Dedifferentiated amniotic fluid mesenchymal stem cell (primary cell): Measurements from ENCODE around the gene ADK.
"Not testable (repeated sequence)": the region's sequence is repeated elsewhere in the genome, so short reads cannot be mapped to it uniquely, and the experiment has no call there.

Source experiments
- DNase-seq: peaks from one replicate; pipeline ENCODE4 v3.0.0-alpha.2; 2016; ENCODE audit errors: extremely low spot score

Gene ADK

GRCh38 chr10:74344306-74344705 lies 193.3 kb downstream of the ADK start:
- DNase-seq, result no peak

GRCh38 chr10:74347522-74347921 lies 196.5 kb downstream of the ADK start:
- no peak for DNase-seq

- DNase-seq, result not testable (repeated sequence)
Observed at GRCh38 chr10:74353021-74353420, 202.0 kb downstream of the ADK start.

- no peak for DNase-seq
Observed at GRCh38 chr10:74361678-74362077, 210.7 kb downstream of the ADK start.

- no peak for DNase-seq
Observed at GRCh38 chr10:74363727-74364126, 212.7 kb downstream of the ADK start.

GRCh38 chr10:74365109-74365508 lies 214.1 kb downstream of the ADK start:
- no peak for DNase-seq

- no peak for DNase-seq
Observed at GRCh38 chr10:74371696-74372095, 220.7 kb downstream of the ADK start.

- no peak for DNase-seq
Observed at GRCh38 chr10:74373059-74373458, 222.0 kb downstream of the ADK start.

GRCh38 chr10:74377476-74377875 lies 226.5 kb downstream of the ADK start:
- no peak for DNase-seq

- no peak for DNase-seq
Observed at GRCh38 chr10:74379474-74379873, 228.5 kb downstream of the ADK start.

GRCh38 chr10:74380795-74381194 lies 229.8 kb downstream of the ADK start:
- no peak for DNase-seq

- no peak for DNase-seq
Observed at GRCh38 chr10:74381291-74381853, 230.4 kb downstream of the ADK start.

GRCh38 chr10:74382663-74383062 lies 231.6 kb downstream of the ADK start:
- DNase-seq, result no peak

GRCh38 chr10:74383642-74384041 lies 232.6 kb downstream of the ADK start:
- no peak for DNase-seq

GRCh38 chr10:74384615-74385183 lies 233.7 kb downstream of the ADK start:
- no peak for DNase-seq

GRCh38 chr10:74388801-74389200 lies 237.8 kb downstream of the ADK start:
- no peak for DNase-seq

GRCh38 chr10:74391786-74392185 lies 240.8 kb downstream of the ADK start:
- DNase-seq, result no peak

- no peak for DNase-seq
Observed at GRCh38 chr10:74394416-74394969, 243.5 kb downstream of the ADK start.

- no peak for DNase-seq
Observed at GRCh38 chr10:74400186-74400585, 249.2 kb downstream of the ADK start.

- no peak for DNase-seq
Observed at GRCh38 chr10:74406006-74406405, 255.0 kb downstream of the ADK start.

GRCh38 chr10:74415146-74415839 lies 264.3 kb downstream of the ADK start:
- DNase-seq, result no peak

- DNase-seq, result no peak
Observed at GRCh38 chr10:74417397-74417796, 266.4 kb downstream of the ADK start.

- no peak for DNase-seq
Observed at GRCh38 chr10:74418285-74418872, 267.4 kb downstream of the ADK start.
